IMR-90 (cell line): ENCODE results near the gene PLA2G4C.

ENCODE experiments used
- MAZ ChIP-seq: IDR thresholded peaks from 2 replicates; pipeline ENCODE4 v1.6.1; 2012; ENCODE audit warnings: low read depth, mild to moderate bottlenecking, low read length, improper control_type of control experiment, moderate library complexity, borderline replicate concordance
- RAD21 ChIP-seq: IDR thresholded peaks from 2 replicates; pipeline ENCODE4 v1.6.1; 2012; ENCODE audit warnings: low read length, improper control_type of control experiment

- TF ChIP-seq MAZ (no peak), RAD21 (no peak)
Measured at GRCh38 chr19:48123907-48124651, 13.5 kb upstream of the PLA2G4C start.
